B cell (primary cell): Measurements from ENCODE around the gene EIPR1.

ENCODE experiments used
- EZH2 ChIP-seq: IDR thresholded peaks from 2 replicates; pipeline ENCODE4 v1.6.1; 2012; ENCODE audit warnings: borderline replicate concordance, low read depth, mild to moderate bottlenecking, moderate library complexity, low read length; ENCODE audit not compliant: insufficient read depth, poor library complexity, severe bottlenecking
- TF ChIP-seq, protein P1 (sequence below): fragments of 200-600 bp; IDR thresholded peaks from one replicate; pipeline ENCODE4 v1.8.0; 2022; ENCODE audit warnings: antibody characterized with exemption, mild to moderate bottlenecking

DNA sequence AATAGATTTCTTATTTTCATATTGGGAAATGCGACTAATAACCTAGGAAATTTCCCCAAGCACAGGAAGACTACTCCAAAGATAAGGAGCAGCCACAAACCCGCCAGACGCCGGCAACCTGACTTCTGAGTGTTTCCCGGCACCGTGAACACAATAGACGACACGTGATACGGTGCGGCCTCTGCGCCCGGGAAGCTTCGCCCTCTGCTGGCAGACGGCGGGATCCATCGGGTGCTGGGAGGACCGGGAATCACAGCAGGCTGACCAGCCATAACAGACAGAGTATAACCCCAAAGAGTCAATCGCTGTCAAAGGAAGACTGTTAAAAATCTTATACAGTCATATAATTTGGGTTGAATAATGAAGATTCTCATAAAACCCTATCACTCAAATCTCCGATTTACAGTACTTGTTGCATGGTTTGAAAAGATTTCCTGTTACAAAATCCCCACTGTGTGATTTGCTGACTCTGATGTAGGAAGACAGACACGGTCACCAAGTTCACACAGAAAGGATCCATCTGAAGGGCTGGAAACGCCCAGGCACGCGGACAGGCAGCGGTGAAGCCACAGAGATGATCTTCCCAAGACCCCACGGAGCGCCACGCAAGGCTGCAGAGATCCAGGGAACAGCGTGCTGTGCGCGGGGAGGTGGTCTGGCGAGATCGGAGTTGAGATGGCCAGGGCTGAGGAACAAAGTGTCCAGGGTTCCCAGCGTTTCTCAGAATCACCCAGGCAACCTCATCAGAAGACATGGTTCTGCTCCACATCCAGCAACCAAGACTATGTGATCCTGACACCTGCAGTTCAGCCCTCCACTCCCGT, 73.8 kb downstream of the EIPR1 start:
- TF ChIP-seq, protein P1, sequence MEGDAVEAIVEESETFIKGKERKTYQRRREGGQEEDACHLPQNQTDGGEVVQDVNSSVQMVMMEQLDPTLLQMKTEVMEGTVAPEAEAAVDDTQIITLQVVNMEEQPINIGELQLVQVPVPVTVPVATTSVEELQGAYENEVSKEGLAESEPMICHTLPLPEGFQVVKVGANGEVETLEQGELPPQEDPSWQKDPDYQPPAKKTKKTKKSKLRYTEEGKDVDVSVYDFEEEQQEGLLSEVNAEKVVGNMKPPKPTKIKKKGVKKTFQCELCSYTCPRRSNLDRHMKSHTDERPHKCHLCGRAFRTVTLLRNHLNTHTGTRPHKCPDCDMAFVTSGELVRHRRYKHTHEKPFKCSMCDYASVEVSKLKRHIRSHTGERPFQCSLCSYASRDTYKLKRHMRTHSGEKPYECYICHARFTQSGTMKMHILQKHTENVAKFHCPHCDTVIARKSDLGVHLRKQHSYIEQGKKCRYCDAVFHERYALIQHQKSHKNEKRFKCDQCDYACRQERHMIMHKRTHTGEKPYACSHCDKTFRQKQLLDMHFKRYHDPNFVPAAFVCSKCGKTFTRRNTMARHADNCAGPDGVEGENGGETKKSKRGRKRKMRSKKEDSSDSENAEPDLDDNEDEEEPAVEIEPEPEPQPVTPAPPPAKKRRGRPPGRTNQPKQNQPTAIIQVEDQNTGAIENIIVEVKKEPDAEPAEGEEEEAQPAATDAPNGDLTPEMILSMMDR, result peak; percentile 91
- TF ChIP-seq EZH2, result no peak
